GM21737 (cell line): ENCODE data around the gene EPDR1.

Experiments
- ATAC-seq: cut with Tn5 transposase; IDR thresholded peaks from one replicate; pipeline ENCODE4 v1.9.1; 2021; ENCODE audit warnings: mild to moderate bottlenecking, moderate library complexity; ENCODE audit not compliant: unreplicated experiment

The EPDR1 gene

DNA sequence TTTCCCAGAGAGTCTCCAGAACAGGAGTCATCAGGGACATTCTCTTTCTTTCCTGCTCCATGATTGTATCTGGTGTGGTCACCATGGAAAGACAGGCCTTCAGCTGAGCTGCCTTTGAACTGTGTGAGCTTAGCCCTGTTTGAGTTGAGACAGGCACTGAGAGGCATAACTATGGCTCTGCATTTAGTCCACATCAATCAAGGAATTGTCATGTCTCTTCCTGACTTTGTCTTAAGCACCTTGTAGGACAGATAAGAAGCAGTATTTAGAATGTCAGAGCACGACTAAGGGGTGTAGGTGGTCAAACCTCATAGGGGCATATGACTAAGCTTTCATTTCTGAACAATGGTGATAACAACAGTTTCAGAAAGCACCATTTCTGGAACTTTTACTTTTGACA lies 53.5 kb downstream of the EPDR1 start:
- no peak for ATAC-seq

DNA sequence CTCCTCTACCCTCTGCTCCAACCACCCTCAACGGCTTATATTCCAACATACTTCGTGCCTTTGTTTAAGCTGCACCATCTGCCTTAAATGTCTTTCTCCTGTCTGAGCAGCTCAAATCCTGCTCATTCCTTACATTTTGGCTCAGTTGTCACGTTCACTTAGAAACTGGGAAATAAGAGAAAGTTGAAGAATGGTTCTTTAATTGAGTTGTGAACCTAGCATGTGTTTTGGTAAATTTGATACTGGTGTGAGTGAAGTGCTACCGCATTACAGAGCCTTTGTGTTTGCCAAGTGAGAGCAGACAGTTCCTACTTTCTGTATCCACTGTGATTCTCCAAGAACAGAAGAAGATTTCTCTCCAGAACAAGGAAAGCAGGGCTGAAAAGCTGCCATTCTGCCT lies 54.3 kb downstream of the EPDR1 start:
- ATAC-seq: no peak

DNA sequence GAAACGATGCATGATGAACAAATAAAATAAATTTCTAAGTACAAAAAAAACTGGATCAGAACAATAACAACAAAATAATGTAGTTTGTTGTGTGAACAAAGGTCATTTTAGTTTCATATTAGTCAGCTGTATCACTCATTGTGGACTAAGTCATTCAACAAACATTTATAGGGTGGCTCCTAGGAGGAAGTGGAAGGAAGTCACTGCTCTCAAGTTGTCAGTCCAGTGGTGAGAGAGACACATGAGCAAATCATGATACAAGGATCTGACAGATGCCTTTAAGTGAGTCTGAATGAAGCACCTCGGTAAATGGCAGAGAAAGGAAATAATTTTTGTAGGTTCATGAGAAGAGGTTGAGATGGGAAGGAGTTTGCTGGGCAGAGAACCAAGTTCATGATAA lies 56.8 kb downstream of the EPDR1 start:
- ATAC-seq: no peak

DNA sequence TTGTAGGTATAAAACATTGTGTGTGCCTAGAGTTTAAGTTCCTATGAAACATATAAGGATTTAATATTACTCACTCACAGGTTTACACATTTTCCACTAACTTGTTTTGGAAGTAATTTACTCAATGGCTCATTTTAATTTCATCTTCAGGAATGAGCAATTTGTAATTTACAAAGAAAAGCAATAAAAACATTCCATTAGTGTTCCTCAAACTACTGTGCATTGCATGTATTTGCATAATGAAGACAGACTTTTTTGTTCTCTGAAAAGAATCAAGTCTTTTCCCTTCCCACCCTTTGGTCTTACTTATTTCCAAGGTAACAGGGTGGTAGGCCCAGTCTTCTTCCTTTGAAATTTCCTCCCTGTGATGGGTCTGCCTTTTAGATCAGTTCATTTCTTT lies 61.2 kb downstream of the EPDR1 start:
- ATAC-seq: no peak

DNA sequence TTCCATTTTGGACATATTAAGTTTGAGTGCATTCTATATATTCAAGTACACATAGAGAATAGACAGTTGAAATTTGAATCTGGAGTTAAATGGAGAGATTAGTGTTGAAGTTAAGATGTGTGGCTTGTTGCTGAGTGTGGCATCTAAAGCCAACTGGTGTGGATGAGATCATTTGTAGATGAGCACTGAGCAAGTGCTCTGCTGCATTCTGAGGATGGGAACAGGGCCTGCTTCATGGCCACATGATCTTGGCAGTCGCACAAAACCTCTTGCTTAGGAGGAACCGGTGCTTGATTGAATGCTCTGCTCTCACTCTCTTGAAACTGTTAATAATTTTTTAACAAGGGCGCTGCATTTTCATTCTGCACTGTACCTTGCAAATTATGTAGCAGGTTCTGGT lies 62.0 kb downstream of the EPDR1 start:
- no peak for ATAC-seq

DNA sequence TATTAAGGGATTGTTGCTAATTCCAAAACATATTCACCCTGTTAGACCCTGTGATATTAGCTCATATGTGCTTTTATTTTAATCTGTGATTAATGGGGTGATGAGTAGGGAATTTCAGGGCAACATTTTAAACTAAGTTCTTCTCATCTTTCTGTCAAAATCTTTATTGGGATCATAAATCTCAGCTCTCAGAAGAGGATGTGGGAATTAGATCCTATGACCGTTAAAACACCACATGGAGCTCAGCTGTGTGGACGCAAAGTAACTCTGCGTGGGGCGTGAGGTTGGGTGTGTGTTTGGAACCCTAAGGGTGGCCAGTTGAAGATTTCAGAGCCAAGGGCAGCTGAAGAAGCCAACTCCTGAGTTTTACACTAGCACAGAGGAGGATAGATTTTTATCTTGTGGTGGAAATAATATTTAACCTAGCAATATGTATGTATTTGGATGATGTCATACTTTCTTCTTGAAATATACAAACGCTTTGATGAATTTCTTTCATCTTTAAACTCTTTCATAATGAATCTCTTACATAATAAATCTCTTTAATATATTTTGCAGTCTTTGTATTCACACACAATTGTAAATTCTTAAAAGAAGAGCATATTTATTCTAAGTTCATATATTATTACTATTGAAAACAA lies 64.4 kb downstream of the EPDR1 start:
- ATAC-seq: no peak

DNA sequence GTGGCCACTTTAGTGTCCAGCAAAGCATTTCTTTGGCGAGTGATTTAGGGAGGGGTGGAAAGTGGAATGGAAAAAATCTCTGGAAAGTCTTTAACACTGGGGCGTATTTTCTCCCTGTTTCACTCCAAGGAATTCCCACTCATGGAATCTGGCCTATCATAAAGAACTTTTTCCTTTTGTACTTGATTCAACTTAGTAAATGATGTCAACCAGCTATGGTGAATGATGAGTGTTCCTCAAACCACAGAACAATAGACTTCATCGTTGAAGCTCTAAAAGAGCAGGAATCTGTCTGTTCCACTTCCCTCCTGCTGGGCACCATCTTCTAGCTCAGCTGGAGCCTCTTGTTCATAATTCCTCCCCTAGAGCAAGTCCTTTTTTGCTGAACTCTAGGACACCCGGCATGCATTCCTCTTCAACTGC lies 66.5 kb downstream of the EPDR1 start:
- ATAC-seq: no peak

DNA sequence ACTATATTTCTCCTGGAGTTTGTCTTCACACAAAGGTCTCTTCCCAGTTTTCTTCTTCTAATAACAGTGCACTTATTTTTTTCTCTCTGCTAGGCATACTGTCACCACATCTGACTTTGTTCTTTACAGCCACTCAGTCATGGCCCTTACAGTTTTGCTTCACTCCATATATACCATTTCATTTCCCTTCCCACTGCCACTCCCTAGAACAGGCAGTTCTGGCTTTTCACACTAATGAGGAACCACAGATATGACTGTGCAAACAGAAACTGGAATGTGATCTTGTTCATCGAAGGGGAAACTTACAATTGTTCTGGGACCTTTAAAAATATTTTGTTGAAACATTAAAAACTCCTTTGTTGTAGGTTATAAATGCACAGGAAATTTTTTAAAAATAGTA lies 67.3 kb downstream of the EPDR1 start:
- no peak for ATAC-seq

DNA sequence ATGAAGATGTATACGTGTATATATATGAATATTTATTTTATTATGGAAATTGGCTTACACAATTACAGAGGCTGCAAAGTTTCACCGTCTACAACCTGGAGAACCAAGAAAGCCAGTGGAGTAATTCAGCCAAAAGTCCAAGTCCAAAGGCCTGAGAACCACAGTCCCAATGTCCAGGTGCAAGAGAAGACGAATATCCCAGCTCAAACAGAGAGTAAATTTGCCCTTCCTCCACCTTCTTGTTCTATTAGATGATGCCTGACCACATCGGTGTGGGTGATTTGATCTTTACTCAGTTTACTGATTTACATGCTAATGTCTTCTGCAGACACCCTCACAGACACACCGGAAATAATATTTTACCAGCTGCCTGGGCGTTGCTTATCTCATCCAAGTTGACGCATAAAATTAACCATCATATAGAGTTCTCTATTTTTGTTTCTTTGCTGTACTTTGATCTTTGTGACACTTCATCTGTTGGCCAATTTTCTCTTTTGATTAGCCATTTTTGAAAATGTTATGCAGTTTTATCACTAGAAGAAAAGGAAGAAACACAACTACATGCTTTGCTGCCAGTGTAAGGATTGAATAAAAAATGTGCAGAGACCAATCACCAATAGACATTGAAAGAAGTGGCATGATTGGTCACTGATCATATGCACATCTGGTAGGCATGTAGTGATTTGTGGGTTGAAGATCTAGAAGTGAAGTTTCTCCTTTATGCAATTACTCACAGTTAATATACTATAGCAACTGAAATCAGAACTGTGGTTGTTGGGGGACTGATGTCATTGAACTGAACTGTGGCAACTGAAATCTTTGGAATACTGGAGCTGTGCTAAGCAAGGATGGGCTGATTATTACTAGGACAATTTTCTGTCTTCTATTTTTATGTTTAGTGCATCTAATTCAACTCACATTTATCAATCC lies 68.5 kb downstream of the EPDR1 start:
- no peak for ATAC-seq

DNA sequence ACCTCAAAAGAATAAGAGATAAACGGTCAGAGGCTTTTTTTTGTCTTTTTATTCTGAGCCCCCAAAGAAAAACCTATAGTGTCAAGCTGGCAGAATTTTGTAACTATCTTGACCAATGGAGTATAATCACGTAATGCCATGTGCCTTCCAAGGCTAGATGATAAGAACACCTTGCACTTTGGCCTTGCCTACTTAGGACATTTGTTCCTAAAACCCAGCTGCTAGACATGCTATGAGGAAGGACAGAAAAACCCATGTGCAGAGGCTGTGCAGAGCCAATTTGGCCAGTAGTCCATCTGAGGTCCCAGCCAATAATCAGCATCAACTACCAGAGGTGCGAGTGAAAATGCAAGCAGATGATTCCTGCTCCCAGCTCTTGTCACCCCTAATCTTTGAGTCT lies 69.9 kb downstream of the EPDR1 start:
- ATAC-seq: no peak

DNA sequence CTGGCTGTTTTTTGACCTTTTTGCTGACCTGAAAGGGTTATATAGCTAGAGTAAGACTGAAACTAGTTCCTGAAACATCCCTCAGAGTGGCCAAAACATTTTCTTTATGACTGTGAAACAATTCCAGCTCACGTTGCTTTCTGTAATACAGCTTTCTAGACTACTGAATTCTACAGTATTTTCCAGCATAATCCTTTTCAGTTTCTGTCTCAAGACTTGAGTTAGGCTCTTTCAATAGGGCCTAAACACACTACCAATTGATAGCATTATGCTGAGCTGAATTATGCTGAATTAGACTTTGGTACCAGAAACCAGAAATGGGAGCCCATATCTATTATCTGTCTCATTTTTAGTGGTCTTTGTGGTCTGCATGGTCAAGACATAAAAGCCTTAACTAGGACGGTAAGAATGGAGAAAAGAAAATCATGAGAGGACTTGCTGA lies 72.6 kb downstream of the EPDR1 start:
- ATAC-seq: no peak

DNA sequence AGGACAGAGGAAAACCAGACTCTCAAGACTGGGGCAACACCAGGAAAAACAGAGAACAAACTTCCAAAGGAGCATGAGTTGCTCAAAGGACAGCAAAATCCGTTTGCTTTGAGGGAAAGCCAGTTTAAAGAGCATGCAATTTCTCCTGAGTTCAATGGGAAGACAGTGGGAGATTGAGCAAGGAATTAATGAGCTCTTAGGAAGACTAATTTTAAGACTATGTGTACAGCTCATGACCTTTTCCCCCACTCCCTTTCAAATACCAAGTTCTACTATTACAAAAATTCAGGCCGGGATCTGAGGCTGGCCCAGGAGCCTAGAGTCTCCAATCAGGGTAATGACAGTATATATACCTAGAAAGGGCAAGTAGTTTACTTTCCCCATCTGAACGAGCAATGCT lies 79.2 kb downstream of the EPDR1 start:
- no peak for ATAC-seq

DNA sequence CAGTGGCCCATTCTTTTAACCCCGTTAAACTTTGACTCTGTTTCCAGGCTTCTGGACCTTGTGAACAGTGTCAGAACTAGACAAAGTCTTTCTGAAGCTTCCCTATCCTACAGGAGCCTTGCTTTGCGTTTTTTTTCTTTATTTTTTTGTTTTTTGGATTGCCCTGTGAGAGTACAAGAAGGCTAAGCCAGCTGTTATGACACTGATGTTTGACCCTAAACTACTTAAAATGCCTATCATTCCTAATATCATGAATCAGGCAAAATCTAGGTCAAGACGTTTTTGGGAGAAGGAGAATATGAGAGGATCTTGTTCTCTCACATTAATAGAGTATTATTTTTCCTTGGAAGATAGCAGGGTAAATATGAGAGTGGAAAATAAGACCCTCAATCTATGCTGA lies 79.8 kb downstream of the EPDR1 start:
- no peak for ATAC-seq
